DOHH2 (cell line): ENCODE data around the gene LAMB1.

Experiments used
- CTCF ChIP-seq: fragments of 200-600 bp; sonication (generic); IDR thresholded peaks from one replicate; pipeline ENCODE4 v1.5.1; 2014; ENCODE audit warnings: antibody characterized with exemption, mild to moderate bottlenecking, low read depth, low read length; ENCODE audit not compliant: poor library complexity, severe bottlenecking
- EZH2phosphoT487 ChIP-seq: fragments of 200-600 bp; sonication (generic); IDR thresholded peaks from 2 replicates; pipeline ENCODE4 v1.6.1; 2017; ENCODE audit warnings: borderline replicate concordance, mild to moderate bottlenecking, antibody characterized with exemption, low read length, moderate library complexity, mixed read lengths

DNA sequence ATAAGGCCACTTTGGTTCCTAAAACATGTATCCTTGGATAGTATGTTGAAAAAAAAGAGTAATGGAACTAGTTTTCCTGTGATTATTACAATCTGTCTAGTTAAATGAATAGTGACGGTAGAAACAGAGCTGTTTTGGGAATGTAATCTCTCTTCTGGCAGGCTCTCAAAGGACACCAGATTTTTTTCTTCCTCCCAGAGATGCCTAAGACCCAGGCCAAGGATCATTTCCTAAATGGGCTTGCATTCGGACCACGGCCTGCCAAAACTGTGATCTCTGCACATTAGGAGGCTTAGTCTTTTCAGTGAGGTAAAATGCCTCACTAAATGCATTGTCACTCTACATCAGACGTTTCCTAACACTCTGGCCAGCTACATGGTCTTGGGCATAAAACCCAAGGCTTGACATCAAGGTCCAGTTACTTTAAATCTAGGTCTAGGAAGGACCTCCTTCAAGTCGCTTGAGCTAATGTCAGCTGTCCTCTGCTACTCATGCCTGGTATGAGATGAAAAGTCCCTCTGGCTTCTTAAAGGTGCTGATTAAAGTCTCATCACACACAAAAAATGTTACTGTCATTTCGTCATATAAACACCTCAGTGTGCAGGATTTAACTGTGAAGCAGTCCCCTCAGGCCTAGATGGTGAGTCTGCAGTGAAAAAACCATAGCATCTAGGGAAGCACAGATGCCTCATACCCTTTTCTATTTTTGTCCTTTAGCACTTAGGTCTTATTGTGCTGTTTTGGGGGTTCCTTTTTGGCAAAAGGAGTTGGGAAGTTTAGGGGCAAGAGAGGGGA, 64.3 kb downstream of the LAMB1 start:
- TF ChIP-seq CTCF (no peak), EZH2phosphoT487 (no peak)
